Naive thymus-derived CD4-positive, alpha-beta T cell (primary cell): ENCODE data around the gene FBLN5. TPM values are rescaled to one million over a fixed set of nuclear protein-coding genes. Genes with fewer than 3 reads are reported as not detected.
A peak's percentile ranks its signal among the peaks of the same experiment; 100 is the strongest.

ENCODE experiments used
- ATAC-seq: fragments of 150-1000 bp; cut with Tn5 transposase; 2 replicates; pipeline ENCODE4 v1.10.0; 2021; ENCODE audit warnings: mild to moderate bottlenecking, moderate library complexity
- CTCF ChIA-PET: fragments of 350-600 bp; sonication (Branson Sonifier 250); formaldehyde crosslinking; loops from one replicate; lab custom pipeline; 2021; ENCODE audit warnings: antibody characterized with exemption; lab: Charles Lee
- POLR2A ChIA-PET: fragments of 350-600 bp; sonication (Branson Sonifier 250); formaldehyde crosslinking; loops from one replicate; lab custom pipeline; 2021; ENCODE audit warnings: antibody characterized with exemption, inconsistent platforms; lab: Charles Lee
- DNase-seq, 9 donors: peaks; one replicate each; pipeline versions ENCODE4 v3.0.0 to v3.0.0-alpha.2; 2020 to 2022; ENCODE audit warnings: mixed read lengths in 1 of 9
- H3K27ac ChIP-seq: one replicate; pipeline ENCODE4 v1.7.0; 2013; ENCODE audit warnings: mild to moderate bottlenecking, low read depth, low read length, moderate library complexity
- H3K27me3 ChIP-seq, 2 donors: one replicate each; pipeline ENCODE4 v1.7.0; 2013; ENCODE audit warnings: low read length in 2 of 2, mild to moderate bottlenecking in 2 of 2, moderate library complexity in 2 of 2; ENCODE audit not compliant: control insufficient read depth in 2 of 2, insufficient read depth in 2 of 2
- H3K36me3 ChIP-seq, 3 experiments: 1 replicate in 2 of 3; 2 replicates in 1 of 3; pipeline ENCODE4 v1.7.0; 2013; ENCODE audit warnings: low read length in 3 of 3, mild to moderate bottlenecking in 3 of 3, moderate library complexity in 1 of 3; ENCODE audit not compliant: insufficient read depth in 3 of 3, control insufficient read depth in 2 of 3
- H3K4me1 ChIP-seq, 2 donors: one replicate each; pipeline ENCODE4 v1.7.0; 2013; ENCODE audit warnings: low read length in 2 of 2, mild to moderate bottlenecking in 2 of 2, moderate library complexity in 1 of 2; ENCODE audit not compliant: control insufficient read depth in 2 of 2, insufficient read depth in 2 of 2
- H3K4me3 ChIP-seq: 2 replicates; pipeline ENCODE4 v1.7.0; 2013; ENCODE audit warnings: mild to moderate bottlenecking, low read length
- H3K9me3 ChIP-seq, 3 experiments: 1 replicate in 2 of 3; 2 replicates in 1 of 3; pipeline ENCODE4 v1.7.0; 2013; ENCODE audit warnings: low read length in 3 of 3; ENCODE audit not compliant: control insufficient read depth in 2 of 3
- H3K27ac Mint-ChIP-seq, 9 donors: one replicate each; pipeline ENCODE4 v1.8.0; 2020 to 2022; ENCODE audit warnings: mixed read lengths in 9 of 9, mild to moderate bottlenecking in 8 of 9, moderate library complexity in 5 of 9, inconsistent platforms in 2 of 9
- H3K27me3 Mint-ChIP-seq, 5 donors: one replicate each; pipeline ENCODE4 v1.8.0; 2021 to 2022; ENCODE audit warnings: mixed read lengths in 5 of 5, mild to moderate bottlenecking in 1 of 5
- H3K36me3 Mint-ChIP-seq, 5 donors: one replicate each; pipeline ENCODE4 v1.8.0; 2020 to 2022; ENCODE audit warnings: mixed read lengths in 5 of 5, mild to moderate bottlenecking in 3 of 5, inconsistent platforms in 1 of 5
- H3K4me1 Mint-ChIP-seq, 7 donors: one replicate each; pipeline ENCODE4 v1.8.0; 2020 to 2022; ENCODE audit warnings: mixed read lengths in 7 of 7, mild to moderate bottlenecking in 3 of 7, inconsistent platforms in 1 of 7
- H3K4me3 Mint-ChIP-seq, 10 donors: one replicate each; pipeline ENCODE4 v1.8.0; 2020 to 2022; ENCODE audit warnings: mild to moderate bottlenecking in 10 of 10, mixed read lengths in 10 of 10, moderate library complexity in 6 of 10, inconsistent platforms in 2 of 10
- H3K9me3 Mint-ChIP-seq, 11 donors: one replicate each; pipeline ENCODE4 v1.8.0; 2020 to 2022; ENCODE audit warnings: mixed read lengths in 11 of 11, mild to moderate bottlenecking in 4 of 11, inconsistent platforms in 1 of 11, moderate library complexity in 1 of 11
- intact Hi-C, 2 donors: fragments of 100-400 bp; cut with micrococcal nuclease; formaldehyde crosslinking; loops; one replicate each; pipeline ENCODE4 v1.15.1; 2023
- polyA plus RNA-seq, 2 donors: library from polyadenylated mRNA; unstranded; fragments of 300-500 nt; fragmentation: Illumina TruSeq; gene quantifications; one replicate each; pipeline ENCODE4 v1.2.3, GENCODE V29; 2021
- total RNA-seq, 6 experiments: library from RNA in 5 of 6; stranded (reverse) in 5 of 6; gene quantifications; 1 replicate in 5 of 6; 2 replicates in 1 of 6; pipeline ENCODE4 v1.2.3 and lab custom pipeline; 2021 to 2026

Gene FBLN5
- total and polyA plus RNA-seq, 7 experiments from 2014 or later = 2.9 to 53.3 (median 10.7) TPM

DNA sequence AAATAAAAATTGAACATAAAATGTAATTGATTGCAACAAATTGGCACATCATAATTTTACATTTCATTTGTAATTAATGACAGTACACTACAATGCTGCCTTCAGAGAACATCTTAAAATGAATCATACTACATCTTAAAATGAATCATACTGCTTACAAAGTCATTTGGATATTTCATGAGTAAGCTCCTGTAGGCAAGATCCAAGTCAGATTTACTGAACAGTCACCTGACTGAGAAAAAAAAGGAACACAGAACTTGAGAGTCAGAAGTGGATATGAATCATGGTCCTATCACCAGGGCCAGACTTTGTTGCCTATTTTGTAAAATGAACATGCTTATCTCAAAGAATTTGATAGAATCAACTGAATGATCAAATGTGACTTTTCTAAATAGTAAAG is 32.7 kb upstream of the FBLN5 start:
- CTCF ChIA-PET = no interaction called here
- no peak for DNase-seq
- Histone ChIP-seq H3K4me1 (no peaks in the 10 kb centered on the region), H3K36me3 (peaks cover 3 to 25% (median 6%) of the 10 kb centered on the region in 3 experiments), H3K27me3 (no peaks in the 10 kb centered on the region), H3K27ac (no peak overlapping the region), H3K4me3 (no peak overlapping the region), H3K9me3 (no peaks in the 10 kb centered on the region)
- H3K36me3 Mint-ChIP-seq = peaks cover 5 to 53% (median 31%) of the 10 kb centered on the region in 5 donors
- H3K27ac Mint-ChIP-seq = peak overlapping the region in 3 of 9 donors; percentile 33 to 90 (median 47)
- POLR2A ChIA-PET = interaction anchor here (1.6 kb wide), 1 partner anchor 8 kb away, joined by 3 read pairs; no protein-coding TSS in a partner anchor
- H3K9me3 Mint-ChIP-seq = peaks cover 0 to 2% (median 0%) of the 10 kb centered on the region in 11 donors
- peaks cover 4 to 22% (median 11%) of the 10 kb centered on the region in 7 donors for H3K4me1 Mint-ChIP-seq
- ATAC-seq = peak; percentile 72
- H3K27me3 Mint-ChIP-seq = no peaks in the 10 kb centered on the region
- no peak overlapping the region for H3K4me3 Mint-ChIP-seq
- intact Hi-C loops = no loop called here

DNA sequence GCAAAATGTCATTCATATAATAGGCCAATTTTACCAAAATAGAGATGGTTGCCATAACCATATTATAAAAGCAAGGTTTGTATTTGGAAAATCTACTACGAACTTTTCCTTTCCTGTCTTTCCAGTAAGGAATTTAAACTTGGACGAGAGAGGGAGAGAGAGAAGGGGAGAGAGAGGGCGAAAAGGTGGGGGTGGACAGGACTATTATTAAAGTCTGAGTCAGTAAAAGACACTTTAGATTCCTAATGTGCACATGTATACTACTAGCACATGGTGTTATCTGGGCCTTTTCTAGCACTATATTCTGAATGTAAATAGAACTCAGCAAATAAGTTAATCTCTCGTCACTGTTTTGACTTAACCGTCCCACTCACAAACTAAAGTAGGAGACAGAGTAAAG is 30.4 kb upstream of the FBLN5 start:
- Mint-ChIP-seq H3K4me3 (no peak overlapping the region), H3K27ac (peak overlapping the region in 4 of 9 donors; percentile 3 to 66 (median 32)), H3K27me3 (no peaks in the 10 kb centered on the region), H3K4me1 (peaks cover 3 to 18% (median 9%) of the 10 kb centered on the region in 7 donors), H3K36me3 (peaks cover 6 to 40% (median 23%) of the 10 kb centered on the region in 5 donors), H3K9me3 (no peaks in the 10 kb centered on the region)
- intact Hi-C loops = no loop called here
- no peaks in the 10 kb centered on the region for H3K27me3 ChIP-seq
- no peak overlapping the region for H3K27ac ChIP-seq
- H3K4me1 ChIP-seq = no peaks in the 10 kb centered on the region
- no peak overlapping the region for H3K4me3 ChIP-seq
- H3K9me3 ChIP-seq = no peaks in the 10 kb centered on the region
- POLR2A ChIA-PET = no interaction called here
- no peak for DNase-seq
- ATAC-seq = no peak
- CTCF ChIA-PET = interaction anchor here (0.6 kb wide), 1 partner anchor 14 kb away, joined by 6 read pairs; no protein-coding TSS in a partner anchor
- H3K36me3 ChIP-seq = peaks cover under 1 to 29% (median 4%) of the 10 kb centered on the region in 3 experiments

DNA sequence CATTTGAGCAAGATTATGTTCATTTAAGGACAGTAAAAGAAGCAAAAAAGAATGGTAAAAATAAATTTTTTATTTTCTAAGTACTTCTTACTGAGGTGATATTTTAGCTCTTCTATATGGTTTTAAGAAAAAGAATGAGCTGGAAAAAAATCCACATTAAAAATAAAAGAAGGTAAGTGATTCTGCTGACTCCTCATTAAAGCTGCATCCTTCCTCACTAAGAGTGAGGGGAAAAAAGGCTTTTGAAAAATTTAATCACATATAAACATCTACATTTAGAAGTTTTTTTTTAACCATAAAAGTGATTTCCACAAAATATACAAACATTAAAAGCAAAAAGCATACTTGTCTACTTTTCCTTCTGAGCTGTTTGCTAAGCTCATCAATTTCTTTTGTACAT is 28.3 kb upstream of the FBLN5 start:
- ATAC-seq = no peak
- no peak overlapping the region for H3K4me3 ChIP-seq
- ChIA-PET CTCF (no interaction called here), POLR2A (no interaction called here)
- H3K27ac ChIP-seq = no peak overlapping the region
- H3K9me3 ChIP-seq = no peaks in the 10 kb centered on the region
- H3K4me3 Mint-ChIP-seq = no peak overlapping the region
- no peaks in the 10 kb centered on the region for H3K27me3 Mint-ChIP-seq
- peaks cover 0 to 14% (median 6%) of the 10 kb centered on the region in 7 donors for H3K4me1 Mint-ChIP-seq
- peaks cover 0 to 35% (median 14%) of the 10 kb centered on the region in 3 experiments for H3K36me3 ChIP-seq
- H3K27me3 ChIP-seq = no peaks in the 10 kb centered on the region
- H3K4me1 ChIP-seq = no peaks in the 10 kb centered on the region
- peaks cover 3 to 46% (median 26%) of the 10 kb centered on the region in 5 donors for H3K36me3 Mint-ChIP-seq
- no peaks in the 10 kb centered on the region for H3K9me3 Mint-ChIP-seq
- intact Hi-C loops = no loop called here
- H3K27ac Mint-ChIP-seq = no peak overlapping the region
- no peak for DNase-seq

DNA sequence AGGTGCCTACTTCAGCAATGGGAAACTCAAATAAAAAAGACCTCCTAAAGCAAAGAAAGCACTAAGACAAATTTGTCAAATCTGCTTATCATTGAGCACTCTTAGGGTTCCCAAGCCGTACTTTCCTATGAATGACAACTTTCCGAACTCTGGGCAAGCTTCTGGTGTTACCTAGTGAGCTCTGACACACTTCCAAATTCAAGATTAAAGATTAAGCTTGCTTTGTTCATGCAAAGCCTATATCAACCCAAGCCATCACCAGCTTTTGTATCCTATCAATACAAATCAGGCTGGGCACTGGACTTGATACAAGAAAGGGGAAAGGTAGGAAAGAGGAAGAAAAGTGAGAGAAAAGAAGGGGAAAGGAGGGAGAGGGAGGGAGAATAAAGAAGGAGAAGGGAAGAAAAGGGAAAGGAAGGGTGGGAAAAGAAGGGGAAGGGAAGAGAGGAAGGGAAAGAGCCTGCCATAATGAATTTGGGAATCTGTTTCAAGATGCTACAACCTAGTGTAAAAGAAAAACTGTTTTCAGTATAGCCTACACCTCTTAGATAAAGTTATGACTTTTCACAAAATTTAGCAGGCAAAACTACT is 23.8 kb upstream of the FBLN5 start:
- DNase-seq (no peak), ATAC-seq (no peak)
- POLR2A ChIA-PET = interaction anchor here (1.4 kb wide), 1 partner anchor 10 kb away, joined by 3 read pairs; no protein-coding TSS in a partner anchor
- H3K4me3 ChIP-seq = no peak overlapping the region
- CTCF ChIA-PET = interaction anchor here (0.7 kb wide), 1 partner anchor 25 kb away, joined by 4 read pairs; no protein-coding TSS in a partner anchor
- H3K4me1 ChIP-seq = peaks cover 4 to 7% of the 10 kb centered on the region in 2 donors
- H3K36me3 ChIP-seq = peaks cover 0 to 41% (median 14%) of the 10 kb centered on the region in 3 experiments
- Mint-ChIP-seq H3K4me3 (no peak overlapping the region), H3K27ac (peak overlapping the region in 7 of 9 donors; percentile 4 to 78 (median 56)), H3K36me3 (peaks cover 3 to 35% (median 22%) of the 10 kb centered on the region in 5 donors), H3K9me3 (no peaks in the 10 kb centered on the region), H3K4me1 (peaks cover 6 to 24% (median 11%) of the 10 kb centered on the region in 7 donors), H3K27me3 (no peaks in the 10 kb centered on the region)
- no peak overlapping the region for H3K27ac ChIP-seq
- no peaks in the 10 kb centered on the region for H3K9me3 ChIP-seq
- intact Hi-C loops = no loop called here
- no peaks in the 10 kb centered on the region for H3K27me3 ChIP-seq

DNA sequence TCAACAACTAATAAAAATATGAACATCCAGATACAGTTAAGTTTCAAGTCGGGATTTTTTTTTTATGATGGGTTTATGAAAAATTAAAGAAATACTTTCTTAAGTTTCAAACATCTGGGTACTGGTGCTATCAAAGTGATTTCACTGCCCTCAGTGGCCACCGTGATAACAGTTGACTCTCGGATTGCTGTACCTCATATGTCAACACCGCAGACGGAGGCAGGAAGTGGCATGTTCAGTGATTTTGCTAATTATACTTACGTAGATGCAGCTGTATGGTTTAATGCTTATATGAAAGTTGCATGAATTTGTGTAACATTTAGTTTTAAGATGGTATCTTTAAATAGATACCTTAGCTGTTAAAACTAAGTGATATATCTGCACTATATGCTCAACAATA is 20.8 kb upstream of the FBLN5 start:
- DNase-seq (peak in 6 of 9 donors; percentile 15 to 52 (median 40)), ATAC-seq (peak; percentile 75)
- Mint-ChIP-seq H3K27me3 (no peaks in the 10 kb centered on the region), H3K27ac (peak overlapping the region in 8 of 9 donors; percentile 59 to 93 (median 86)), H3K36me3 (peaks cover 0 to 26% (median 14%) of the 10 kb centered on the region in 5 donors), H3K4me3 (peak overlapping the region in 9 of 10 donors; percentile 10 to 62 (median 42)), H3K9me3 (no peaks in the 10 kb centered on the region), H3K4me1 (peaks cover 6 to 24% (median 11%) of the 10 kb centered on the region in 7 donors)
- Histone ChIP-seq H3K36me3 (peaks cover 0 to 27% (median 9%) of the 10 kb centered on the region in 3 experiments), H3K4me3 (no peak overlapping the region), H3K9me3 (no peaks in the 10 kb centered on the region), H3K27ac (peak overlapping the region; percentile 3), H3K27me3 (no peaks in the 10 kb centered on the region), H3K4me1 (peaks cover 4 to 7% of the 10 kb centered on the region in 2 donors)
- POLR2A ChIA-PET = no interaction called here
- CTCF ChIA-PET = no interaction called here
- intact Hi-C loops = no loop called here

DNA sequence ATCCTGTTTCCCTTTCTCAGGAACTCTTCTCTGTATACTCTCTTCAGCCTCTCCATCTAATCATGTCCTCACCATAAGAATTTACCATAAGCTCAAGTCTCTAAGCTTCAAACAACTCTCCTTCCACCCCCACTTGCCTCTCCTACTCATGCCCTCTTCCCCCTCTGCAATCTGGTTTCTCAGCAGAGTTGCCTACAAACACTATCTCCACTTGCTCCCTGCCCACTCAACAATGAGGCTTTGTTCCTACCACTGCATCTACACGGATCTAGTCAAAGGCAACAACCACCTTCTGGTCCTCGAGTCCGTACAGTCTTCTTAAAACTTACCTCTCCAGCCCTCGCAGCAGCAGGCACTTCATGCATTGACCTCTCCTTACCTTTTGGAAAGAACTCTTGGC is 17.2 kb upstream of the FBLN5 start:
- H3K9me3 Mint-ChIP-seq = no peaks in the 10 kb centered on the region
- CTCF ChIA-PET = no interaction called here

More for the DNA sequence above, 17.2 kb upstream of the FBLN5 start:
- Mint-ChIP-seq H3K27ac (peak overlapping the region in 4 of 9 donors; percentile 0 to 20 (median 4)), H3K4me1 (peaks cover 6 to 24% (median 11%) of the 10 kb centered on the region in 7 donors), H3K27me3 (no peaks in the 10 kb centered on the region), H3K4me3 (no peak overlapping the region), H3K36me3 (peaks cover 0 to 12% (median 7%) of the 10 kb centered on the region in 5 donors)
- H3K9me3 ChIP-seq = no peaks in the 10 kb centered on the region
- DNase-seq = no peak
- no peak overlapping the region for H3K27ac ChIP-seq
- no peaks in the 10 kb centered on the region for H3K27me3 ChIP-seq
- H3K36me3 ChIP-seq = peaks cover 0 to 4% (median 0%) of the 10 kb centered on the region in 3 experiments
- peaks cover 4 to 7% of the 10 kb centered on the region in 2 donors for H3K4me1 ChIP-seq
- POLR2A ChIA-PET = no interaction called here
- intact Hi-C loops = no loop called here
- H3K4me3 ChIP-seq = no peak overlapping the region
- ATAC-seq = no peak
